Activated CD8-positive, alpha-beta memory T cell treated with anti-CD3 and anti-CD28 coated beads, Interleukin-2, amount 50 U/mL, for 4 hours (primary cell): Measurements from ENCODE around the gene TRHDE.

Experiments used
- DNase-seq: peaks from one replicate; pipeline ENCODE4 v3.0.0-alpha.2; 2020

The TRHDE gene

GRCh38 chr12:72272091-72272661, at the start of gene TRHDE:
Gene TRHDE, plus strand, starts transcription at chr12:72272370. Its CDS starts 274 bp downstream, at chr12:72272644.
- DNase-seq = no peak

GRCh38 chr12:72226510-72226909, 45.7 kb upstream of the TRHDE start:
- no peak for DNase-seq

DNA sequence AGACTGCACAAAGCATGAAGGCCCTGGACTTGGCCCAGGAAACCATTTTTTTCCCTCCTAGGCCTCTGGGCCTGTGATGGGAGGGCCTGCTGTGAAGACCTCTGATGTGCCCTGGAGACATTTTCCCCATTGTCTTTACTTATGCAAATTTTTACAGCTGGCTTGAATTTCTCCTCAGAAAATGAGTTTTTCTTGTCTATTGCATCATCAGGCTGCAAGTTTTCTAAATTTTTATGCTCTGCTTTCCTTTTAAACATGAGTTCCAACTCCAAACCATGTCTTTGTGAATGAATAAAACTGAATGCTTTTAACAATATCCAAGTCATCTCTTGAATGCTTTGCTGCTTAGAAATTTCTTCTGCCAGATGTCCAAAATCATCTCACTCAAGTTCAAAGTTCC, 43.7 kb upstream of the TRHDE start:
- DNase-seq = no peak

- DNase-seq = no peak
Measured at GRCh38 chr12:72230589-72230988, 41.6 kb upstream of the TRHDE start.

DNA sequence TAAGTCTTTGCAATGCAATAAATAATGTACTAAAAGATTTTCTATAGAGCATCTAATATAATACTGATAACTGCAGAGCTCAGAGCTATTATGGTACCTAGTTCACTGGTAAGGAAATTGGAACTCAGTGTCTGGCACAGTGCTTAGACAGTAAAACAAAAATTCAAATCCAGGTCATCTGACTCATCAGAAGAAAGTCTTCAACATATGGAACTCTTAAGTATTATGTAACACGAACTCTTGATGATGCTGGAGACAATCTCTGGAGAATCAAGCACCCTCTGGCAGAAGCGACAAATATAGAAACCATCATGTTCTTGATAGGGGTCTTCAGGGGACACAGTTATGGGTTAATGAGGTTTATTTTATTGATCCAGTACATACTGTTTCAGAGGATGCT, 37.3 kb upstream of the TRHDE start:
- no peak for DNase-seq

GRCh38 chr12:72236071-72236705, 36.0 kb upstream of the TRHDE start:
- no peak for DNase-seq

- DNase-seq = no peak
Measured at GRCh38 chr12:72241552-72241951, 30.6 kb upstream of the TRHDE start.

GRCh38 chr12:72242946-72243345, 29.2 kb upstream of the TRHDE start:
- DNase-seq = no peak

DNA sequence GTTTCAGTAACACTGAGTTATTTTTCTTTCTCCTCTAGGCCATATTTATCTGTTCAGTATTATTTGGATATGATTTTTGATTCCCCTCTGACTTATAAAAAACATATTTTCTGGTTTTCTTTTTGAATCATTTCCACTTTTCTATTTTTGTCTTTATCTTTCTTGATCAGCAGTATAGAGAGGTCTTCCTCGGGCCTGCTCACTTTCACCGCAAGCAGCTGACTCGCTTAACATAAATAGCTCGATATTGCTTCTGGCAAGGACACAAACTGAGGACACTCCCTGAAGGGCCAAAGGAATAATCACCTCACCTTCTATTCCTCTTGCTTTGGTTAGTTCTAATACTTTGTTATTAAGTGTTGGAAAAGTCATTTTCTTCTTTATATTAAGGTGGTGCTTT, 25.8 kb upstream of the TRHDE start:
- no peak for DNase-seq

DNA sequence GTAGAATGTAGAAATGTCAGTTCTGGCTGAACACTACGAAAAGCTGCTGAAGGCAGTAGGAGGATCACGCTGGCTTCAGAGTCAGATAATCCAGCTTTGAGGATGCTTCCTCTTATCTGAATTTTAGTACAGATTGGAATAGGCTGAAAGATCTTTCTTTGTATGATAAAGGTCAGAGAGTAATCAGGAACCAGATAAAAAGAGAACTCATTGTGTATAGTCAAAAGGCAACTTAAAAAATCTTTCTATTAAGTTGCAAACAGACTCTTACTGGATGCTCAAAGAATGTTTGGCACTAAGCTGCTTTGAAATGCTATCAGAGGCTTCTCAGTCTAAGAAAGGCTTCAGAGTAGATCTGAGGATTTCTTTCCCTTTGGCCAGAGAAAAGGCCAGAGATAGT, 21.8 kb upstream of the TRHDE start:
- DNase-seq = no peak

DNA sequence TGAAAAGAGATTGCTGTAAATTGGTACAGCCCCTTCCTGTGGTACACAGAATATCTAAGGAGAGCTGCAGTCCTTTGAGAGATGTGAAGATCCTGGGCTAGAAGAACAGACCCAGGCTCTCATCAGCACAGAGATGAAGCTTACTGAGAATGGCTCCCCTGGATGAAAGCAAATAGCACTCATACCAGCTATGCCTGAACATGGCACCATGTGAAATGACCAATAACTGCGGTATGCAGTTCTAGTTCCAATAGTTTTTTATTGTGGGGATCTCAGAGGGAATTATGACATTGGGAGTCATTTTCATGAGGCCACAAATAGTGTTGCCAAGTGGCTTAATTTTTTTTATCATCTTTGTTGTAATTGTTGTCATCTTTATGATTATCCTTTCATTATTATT, 15.4 kb upstream of the TRHDE start:
- no peak for DNase-seq

GRCh38 chr12:72261885-72262284, 10.3 kb upstream of the TRHDE start:
- no peak for DNase-seq

GRCh38 chr12:72264548-72265175, 7.5 kb upstream of the TRHDE start:
- DNase-seq = no peak

- no peak for DNase-seq
Measured at GRCh38 chr12:72267974-72268373, 4.2 kb upstream of the TRHDE start.

DNA sequence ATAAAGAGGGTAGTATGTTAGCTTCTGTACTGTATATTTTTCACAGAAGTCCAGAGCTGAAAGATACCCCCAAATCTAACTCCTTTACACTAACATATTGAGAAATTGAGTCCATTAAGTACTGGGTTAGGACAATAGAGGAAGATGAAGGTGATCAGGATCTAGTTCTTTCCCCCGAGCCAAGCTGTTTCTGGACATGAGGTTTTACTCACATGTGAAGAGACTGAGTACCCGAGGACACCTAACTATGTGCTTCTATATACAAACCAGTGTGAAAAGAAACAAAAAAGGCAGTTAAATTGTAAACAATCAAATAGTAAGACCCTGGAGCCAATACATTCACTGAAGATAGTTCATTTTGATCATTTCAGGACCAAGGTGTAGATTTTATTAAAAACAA, 3.8 kb upstream of the TRHDE start:
- DNase-seq = no peak

DNA sequence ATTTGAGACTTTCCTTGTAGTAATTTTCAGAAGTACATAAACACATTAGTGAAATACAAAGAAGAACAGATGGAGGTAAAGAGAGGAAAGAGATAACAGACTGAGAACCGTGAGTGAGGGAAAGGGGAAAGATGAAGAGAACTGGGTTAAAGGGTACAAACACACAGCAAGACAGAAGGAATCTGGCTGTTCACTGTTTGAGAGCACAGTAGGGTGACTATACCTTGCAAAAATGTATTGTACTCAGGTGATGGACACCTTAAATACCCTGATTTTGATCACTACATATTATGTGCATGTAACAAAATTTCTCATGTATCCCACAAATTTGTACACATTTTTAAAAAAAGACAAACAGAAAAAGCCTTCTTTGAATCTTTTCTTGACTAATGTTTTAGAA, 2.7 kb upstream of the TRHDE start:
- DNase-seq = no peak

DNA sequence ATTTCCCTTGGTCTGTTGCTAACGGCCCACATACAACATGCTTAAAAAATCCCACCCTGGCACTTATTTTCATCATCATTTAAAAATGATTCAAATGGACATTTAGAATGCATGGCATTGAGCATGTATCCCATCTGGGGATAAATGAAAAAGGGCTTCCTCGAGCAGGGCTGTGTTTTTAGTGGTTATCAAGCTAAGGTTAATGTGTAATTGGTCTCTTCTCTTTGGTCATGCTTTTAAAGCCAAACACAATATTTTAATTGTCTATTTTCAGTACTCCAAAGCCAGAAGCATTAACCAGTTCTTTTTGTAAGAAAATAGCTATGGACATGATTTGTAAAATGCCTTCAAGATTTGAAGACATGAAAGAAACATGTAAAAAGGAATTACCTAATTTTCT, 1.9 kb upstream of the TRHDE start:
- no peak for DNase-seq

DNA sequence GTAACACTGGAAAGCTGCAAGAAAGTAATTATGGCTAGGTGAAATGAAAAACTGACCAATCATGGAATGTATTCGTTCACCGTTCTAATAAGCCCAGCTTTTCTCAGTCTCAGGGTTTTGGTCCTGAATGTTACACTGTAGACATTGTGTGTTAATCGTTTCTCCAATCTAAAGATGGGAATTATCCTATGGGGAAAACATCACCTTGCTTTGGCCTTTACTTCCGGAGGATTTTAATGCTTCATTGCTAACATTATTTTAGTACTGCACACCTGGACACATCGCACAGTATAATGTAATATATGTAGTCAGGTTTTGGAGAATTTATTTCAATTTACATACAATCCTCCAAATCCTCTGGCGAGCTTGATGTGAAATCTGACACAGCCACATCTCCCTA, 1.2 kb upstream of the TRHDE start:
- no peak for DNase-seq

- DNase-seq = no peak
Measured at GRCh38 chr12:72271451-72272090, 599 bp upstream of the TRHDE start.

DNA sequence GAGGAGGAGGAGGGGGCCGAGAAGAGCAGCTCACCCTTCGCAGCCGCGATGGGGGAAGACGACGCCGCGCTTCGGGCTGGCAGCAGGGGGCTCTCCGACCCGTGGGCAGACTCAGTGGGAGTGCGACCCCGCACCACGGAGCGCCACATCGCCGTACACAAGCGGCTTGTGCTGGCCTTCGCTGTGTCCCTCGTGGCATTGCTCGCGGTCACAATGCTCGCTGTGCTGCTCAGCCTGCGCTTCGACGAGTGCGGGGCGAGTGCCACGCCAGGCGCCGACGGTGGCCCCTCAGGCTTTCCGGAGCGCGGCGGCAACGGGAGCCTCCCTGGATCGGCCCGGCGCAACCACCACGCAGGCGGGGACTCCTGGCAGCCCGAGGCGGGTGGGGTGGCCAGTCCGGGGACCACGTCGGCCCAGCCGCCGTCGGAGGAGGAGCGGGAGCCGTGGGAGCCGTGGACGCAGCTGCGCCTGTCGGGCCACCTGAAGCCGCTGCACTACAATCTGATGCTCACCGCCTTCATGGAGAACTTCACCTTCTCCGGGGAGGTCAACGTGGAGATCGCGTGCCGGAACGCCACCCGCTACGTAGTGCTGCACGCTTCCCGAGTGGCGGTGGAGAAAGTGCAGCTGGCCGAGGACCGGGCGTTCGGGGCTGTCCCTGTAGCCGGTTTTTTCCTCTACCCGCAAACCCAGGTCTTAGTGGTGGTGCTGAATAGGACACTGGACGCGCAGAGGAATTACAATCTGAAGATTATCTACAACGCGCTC, 745 bp downstream of the TRHDE start:
- DNase-seq = no peak

- DNase-seq = no peak
Measured at GRCh38 chr12:72273499-72273837, 1.3 kb downstream of the TRHDE start.

- no peak for DNase-seq
Measured at GRCh38 chr12:72273851-72274351, 1.7 kb downstream of the TRHDE start.

DNA sequence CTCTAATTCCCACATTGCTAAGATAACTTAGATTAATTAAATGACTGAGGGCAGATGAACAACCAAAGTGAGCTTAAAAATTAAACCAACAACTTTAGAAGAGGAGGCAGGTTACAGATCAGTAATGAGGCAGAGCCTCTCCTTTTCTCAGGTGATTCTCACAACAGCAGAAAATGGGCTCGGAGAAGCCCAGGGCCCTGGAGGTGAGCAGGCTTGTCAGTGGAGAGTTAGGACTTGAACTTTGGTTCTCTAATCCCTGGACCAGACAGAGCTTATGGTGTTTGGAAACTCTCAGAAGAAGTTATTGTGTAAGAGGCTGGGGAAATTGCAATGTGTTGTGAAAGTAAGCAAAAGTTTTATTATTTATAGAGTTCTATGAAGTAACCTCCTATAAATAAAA, 2.8 kb downstream of the TRHDE start:
- DNase-seq = no peak
